ENCODE data around the gene WDR64. TPM values are rescaled to one million over a fixed set of nuclear protein-coding genes. Genes with fewer than 3 reads are reported as not detected.

Gene WDR64
- total and polyA plus RNA-seq, 2 of the 13 experiments (the other 11 are each of a cell fraction or from before 2014, with no cell fraction given): not detected

GRCh38 chr1:241646201-241646600, 5.9 kb upstream of the WDR64 start:
- Histone ChIP-seq H3K4me3 (replicated peaks in 1 of 3; ENCODE audit: insufficient read depth in 1 of 3, low read depth in 2 of 3, low read length in 3 of 3) (no peak overlapping the region), H4K20me1 (ENCODE audit: insufficient read depth, low read length) (no peaks in the 10 kb centered on the region), H3K4me2 (ENCODE audit: low read depth, low read length) (no peak overlapping the region), H3K27ac (ENCODE audit: extremely low read length, insufficient read depth, low read length) (no peak overlapping the region), H3K9me3 (ENCODE audit: low read length) (no peaks in the 10 kb centered on the region), H3K4me1 (ENCODE audit: insufficient read depth, low read length) (peaks cover 18% of the 10 kb centered on the region), H3K36me3 (replicated peaks in 1 of 2; ENCODE audit: control insufficient read depth in 1 of 2, insufficient read depth in 2 of 2, low read length in 2 of 2) (no peaks in the 10 kb centered on the region), H3K27me3 (ENCODE audit: control insufficient read depth in 1 of 2, insufficient read depth in 2 of 2, low read length in 2 of 2) (no peaks in the 10 kb centered on the region), H3K9ac (ENCODE audit: insufficient read depth, low read depth, low read length) (no peak overlapping the region), H3K79me2 (ENCODE audit: insufficient read depth, low read length) (no peaks in the 10 kb centered on the region), H2AFZ (ENCODE audit: low read length) (no peak overlapping the region)
- intact Hi-C loops (cut with micrococcal nuclease; ENCODE audit: unreplicated experiment) (no loop called here), in situ Hi-C loops (cut with HindIII; ENCODE audit: extremely low pct_ligation_motif_present, low pct_unique_long_range_greater_than_20kb) (no loop called here)
- TF ChIP-seq NFAT5 (CRISPR knock-in tag; IDR thresholded peaks at IDR 0.05) (no peak), EHMT2 (IDR thresholded peaks at IDR 0.05; ENCODE audit: borderline replicate concordance, low read depth, low read length) (no peak), CC2D1A (CRISPR knock-in tag; IDR thresholded peaks at IDR 0.05) (no peak), ZSCAN25 (CRISPR knock-in tag; IDR thresholded peaks at IDR 0.05) (no peak), HNF4A (CRISPR knock-in tag; IDR thresholded peaks at IDR 0.05) (no peak), GABPA (IDR thresholded peaks at IDR 0.05; ENCODE audit: low read depth, low read length) (no peak), GABPA (CRISPR knock-in tag; IDR thresholded peaks at IDR 0.05; ENCODE audit: low read depth) (no peak), NFATC3 (CRISPR knock-in tag; IDR thresholded peaks at IDR 0.05) (no peak)
- WGBS (ENCODE audit: low lambda C conversion rate): 68% methylated on average over 7 of the region's 7 CpGs
- ChIA-PET CTCF (ENCODE audit: low intra/inter-chr PET ratio, low total read pairs) (no interaction called here), POLR2A (no interaction called here)
- no TSS peak for BruUV-seq (replicated peaks)
- DNase-seq (ENCODE audit: low spot score) (no peak), ATAC-seq (no peak), FAIRE-seq (no peak)
